ENCODE results near the gene NID2. TPM values are rescaled to one million over a fixed set of nuclear protein-coding genes. Genes with fewer than 3 reads are reported as not detected.
A peak's percentile ranks its signal among the peaks of the same experiment; 100 is the strongest.

The NID2 gene
- total RNA-seq, 1 donor = 146 TPM

DNA sequence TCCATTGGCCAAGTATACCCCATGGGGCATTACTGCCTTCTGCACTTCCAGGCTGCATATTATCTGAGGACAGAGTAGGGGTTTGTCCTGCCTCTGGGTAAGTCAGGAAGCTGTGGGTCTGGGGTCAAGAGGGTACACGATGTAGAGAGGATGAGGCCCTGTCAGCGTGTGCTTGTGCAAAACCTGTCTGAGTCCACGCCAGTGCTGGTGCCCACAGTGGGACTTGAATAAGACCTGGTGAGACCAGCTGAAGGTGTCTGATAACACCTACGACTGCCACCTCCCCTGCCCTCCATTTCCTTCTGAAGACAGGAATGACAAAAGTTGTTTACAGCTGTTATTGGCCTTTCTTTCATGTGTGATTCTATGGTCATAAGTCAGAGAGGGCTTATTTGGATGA lies 22.1 kb upstream of the NID2 start:
- no peak for DNase-seq (ENCODE audit: low read depth)
- TF ChIP-seq CTCF (IDR thresholded peaks at IDR 0.05; ENCODE audit: insufficient read depth, low read length) = no peak
- H3K4me3 ChIP-seq (ENCODE audit: low read depth, low read length) = no peak overlapping the region

GRCh38 chr14:52089218-52089617 lies 20.4 kb upstream of the NID2 start:
- DNase-seq (ENCODE audit: low read depth) = peak; percentile 67
- no peak overlapping the region for H3K4me3 ChIP-seq (ENCODE audit: low read depth, low read length)
- no peak for TF ChIP-seq CTCF (IDR thresholded peaks at IDR 0.05; ENCODE audit: insufficient read depth, low read length)

DNA sequence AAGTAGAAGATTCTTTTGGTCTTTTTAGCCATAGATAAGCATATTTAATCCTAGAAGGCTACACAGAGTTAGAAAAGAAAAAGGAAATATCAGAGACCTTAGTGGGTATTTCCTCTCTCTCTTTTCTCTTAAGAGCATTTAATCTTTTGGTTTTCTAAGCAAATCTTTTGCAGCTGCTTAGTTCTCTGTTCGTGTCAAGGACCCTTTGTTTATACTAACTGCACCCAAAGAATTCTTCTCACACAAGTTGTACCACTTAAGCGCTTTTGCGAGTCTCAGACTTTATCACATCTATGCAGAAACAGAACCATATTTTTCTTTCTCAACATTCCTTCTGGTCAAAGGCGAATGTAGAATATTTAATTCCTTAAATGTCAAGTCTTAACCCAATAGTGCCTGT lies 17.9 kb upstream of the NID2 start:
- DNase-seq (ENCODE audit: low read depth) = no peak
- TF ChIP-seq CTCF (IDR thresholded peaks at IDR 0.05; ENCODE audit: insufficient read depth, low read length) = no peak
- H3K4me3 ChIP-seq (ENCODE audit: low read depth, low read length) = no peak overlapping the region

GRCh38 chr14:52082903-52083302 lies 14.0 kb upstream of the NID2 start:
- H3K4me3 ChIP-seq (ENCODE audit: low read depth, low read length) = no peak overlapping the region
- no peak for DNase-seq (ENCODE audit: low read depth)
- TF ChIP-seq CTCF (IDR thresholded peaks at IDR 0.05; ENCODE audit: insufficient read depth, low read length) = no peak

DNA sequence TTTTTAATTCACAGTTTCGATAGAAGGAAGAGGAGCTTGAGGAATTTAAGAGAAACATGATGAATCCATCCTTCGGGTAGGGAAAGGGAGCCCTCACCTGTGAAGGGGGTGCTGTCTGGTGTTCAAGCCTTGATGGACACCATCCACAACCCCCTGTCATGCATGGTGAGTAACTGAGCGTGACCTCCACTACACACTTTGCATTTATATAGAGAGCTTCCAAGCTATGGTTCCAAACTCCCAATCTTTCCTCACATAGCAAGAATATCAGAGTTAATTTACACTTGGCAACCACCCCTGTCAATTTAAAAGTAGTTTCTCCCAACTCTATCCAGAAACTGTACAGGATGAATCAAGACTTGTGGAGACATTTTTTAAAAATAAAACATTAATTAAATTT lies 13.1 kb upstream of the NID2 start:
- H3K4me3 ChIP-seq (ENCODE audit: low read depth, low read length) = no peak overlapping the region
- no peak for TF ChIP-seq CTCF (IDR thresholded peaks at IDR 0.05; ENCODE audit: insufficient read depth, low read length)
- DNase-seq (ENCODE audit: low read depth) = peak; percentile 28

- peak; percentile 98 for DNase-seq (ENCODE audit: low read depth)
- no peak overlapping the region for H3K4me3 ChIP-seq (ENCODE audit: low read depth, low read length)
- no peak for TF ChIP-seq CTCF (IDR thresholded peaks at IDR 0.05; ENCODE audit: insufficient read depth, low read length)
Measured at GRCh38 chr14:52080808-52081755, 12.2 kb upstream of the NID2 start.

Data from fibroblast of the aortic adventitia (primary cell).